HCEC 1CT (cell line): ENCODE measurements around the gene VWA3A.
A peak's percentile ranks its signal among the peaks of the same experiment; 100 is the strongest.
"Not testable (repeated sequence)": the region's sequence is repeated elsewhere in the genome, so short reads cannot be mapped to it uniquely, and the experiment has no call there.

Source experiments
- DNase-seq: peaks from one replicate; pipeline ENCODE4 v3.0.0-alpha.2; 2017

VWA3A gene

GRCh38 chr16:22141767-22142166, 49.4 kb downstream of the VWA3A start:
- peak; percentile 40 for DNase-seq

DNA sequence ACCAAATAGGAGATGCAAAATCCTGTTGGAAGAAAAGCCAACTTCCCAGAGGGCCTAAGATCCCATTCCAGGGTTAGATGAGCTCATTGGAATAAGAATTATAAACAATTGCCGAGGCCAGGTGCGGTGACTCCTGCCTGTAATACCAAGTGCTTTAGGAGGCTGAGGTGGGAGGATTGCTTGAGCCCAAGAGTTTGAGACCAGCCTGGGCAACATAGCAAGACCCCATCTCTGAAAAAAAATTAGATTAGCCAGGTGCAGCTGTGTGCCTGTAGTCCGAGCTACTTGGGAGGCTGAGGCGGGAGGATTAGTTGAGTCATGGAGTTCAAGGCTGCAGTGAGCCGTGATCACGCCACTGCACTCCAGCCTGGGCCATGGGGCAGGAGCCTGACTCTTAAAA, 52.2 kb downstream of the VWA3A start:
- no peak for DNase-seq

- no peak for DNase-seq
These were observed 55.5 kb downstream of the VWA3A start for GRCh38 chr16:22147853-22148252.

GRCh38 chr16:22151246-22151998, 59.1 kb downstream of the VWA3A start:
- no peak for DNase-seq

DNA sequence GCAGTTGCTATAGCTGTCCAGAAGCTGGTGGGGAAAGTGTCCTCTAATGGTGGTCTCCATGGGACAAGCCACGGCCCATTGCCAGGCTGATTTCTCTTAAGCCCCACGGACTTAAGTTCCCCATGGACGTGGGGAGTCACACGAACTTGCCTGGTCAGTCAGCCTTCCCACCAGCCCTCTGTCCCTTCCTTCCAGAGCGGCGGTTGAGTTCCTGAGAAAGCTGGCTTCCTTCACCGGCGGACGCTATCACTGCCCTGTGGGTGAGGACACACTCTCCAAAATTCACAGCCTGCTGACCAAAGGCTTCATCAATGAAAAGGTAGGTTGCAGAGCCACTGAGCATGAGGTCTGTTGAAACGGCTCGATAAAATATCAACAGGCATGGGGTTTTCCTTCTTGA, 60.0 kb downstream of the VWA3A start:
- DNase-seq = no peak

DNA sequence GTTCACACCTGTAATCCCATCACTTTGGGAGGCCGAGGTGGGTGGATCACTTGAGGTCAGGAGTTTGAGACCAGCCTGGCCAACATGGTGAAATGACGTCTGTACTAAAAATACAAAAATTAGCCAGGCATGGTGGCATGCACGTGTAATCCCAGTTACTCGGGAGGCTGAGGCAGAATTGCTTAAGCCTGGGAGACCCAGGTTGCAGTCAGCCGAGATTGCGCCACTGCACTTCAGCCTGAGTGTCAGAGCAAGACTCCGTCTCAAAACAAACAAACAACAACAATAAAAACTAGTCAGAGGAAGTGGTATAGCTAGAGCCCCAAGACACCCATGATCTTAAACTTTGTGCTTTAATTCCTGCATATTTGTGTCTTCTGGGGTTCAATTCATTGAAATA, 60.7 kb downstream of the VWA3A start:
- not testable (repeated sequence) for DNase-seq

- DNase-seq = no peak
These were observed 69.1 kb downstream of the VWA3A start for GRCh38 chr16:22161401-22161800.

- DNase-seq = no peak
These were observed 69.8 kb downstream of the VWA3A start, which contains the start of gene SDR42E2 for GRCh38 chr16:22161999-22162655. Gene SDR42E2 (plus strand): TSS chr16:22162506. CDS start chr16:22165583, 3,077 bp downstream.

GRCh38 chr16:22162656-22163009, 70.3 kb downstream of the VWA3A start:
- DNase-seq = no peak

DNA sequence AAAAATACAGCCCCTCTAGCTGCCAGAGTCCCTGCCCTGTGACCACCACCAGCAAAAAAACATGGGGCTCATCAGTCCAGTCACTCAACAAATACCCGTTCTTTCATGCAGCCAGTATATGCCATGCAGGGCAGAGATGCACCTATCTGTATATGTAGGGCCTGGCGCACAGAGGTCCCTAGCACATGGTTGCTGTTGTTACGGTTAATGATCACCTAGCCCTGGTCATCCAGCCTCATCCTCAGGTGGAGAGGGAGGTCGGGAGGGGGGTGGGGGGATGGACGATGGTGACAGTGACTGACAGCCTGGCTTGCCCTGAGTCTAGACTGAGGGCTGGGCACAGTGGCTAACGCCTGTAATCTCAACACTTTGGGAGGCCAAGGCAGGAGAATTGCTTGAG, 71.5 kb downstream of the VWA3A start:
- no peak for DNase-seq

DNA sequence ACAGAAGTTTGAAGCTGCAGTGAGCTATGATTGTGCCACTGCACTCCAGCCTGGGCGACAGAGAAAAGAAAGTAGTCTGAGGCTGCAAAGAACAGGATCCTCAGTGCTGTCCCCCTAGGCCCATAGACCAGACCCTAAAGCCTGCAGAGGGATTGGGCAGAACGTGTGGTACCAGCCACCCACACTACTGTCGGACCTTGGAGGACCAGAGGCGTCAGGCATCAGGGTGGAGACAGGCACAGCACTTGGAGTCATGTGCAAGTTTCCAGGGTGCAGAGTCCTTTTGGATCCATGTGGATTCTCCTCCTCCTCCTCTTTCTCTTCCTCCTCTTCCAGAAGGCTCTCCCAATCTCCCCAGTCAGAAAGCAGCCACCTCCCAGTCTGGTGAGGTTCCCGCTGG, 72.1 kb downstream of the VWA3A start:
- no peak for DNase-seq

GRCh38 chr16:22165508-22166285, 73.4 kb downstream of the VWA3A start:
- DNase-seq = no peak

- DNase-seq = no peak
These were observed 79.6 kb downstream of the VWA3A start for GRCh38 chr16:22171953-22172352.

GRCh38 chr16:22172642-22173041, 80.3 kb downstream of the VWA3A start:
- not testable (repeated sequence) for DNase-seq

GRCh38 chr16:22174642-22175041, 82.3 kb downstream of the VWA3A start:
- DNase-seq = no peak

- no peak for DNase-seq
These were observed 85.9 kb downstream of the VWA3A start for GRCh38 chr16:22177968-22178930.

GRCh38 chr16:22181426-22181825, 89.1 kb downstream of the VWA3A start:
- no peak for DNase-seq

GRCh38 chr16:22181843-22182242, 89.5 kb downstream of the VWA3A start:
- DNase-seq = no peak

DNA sequence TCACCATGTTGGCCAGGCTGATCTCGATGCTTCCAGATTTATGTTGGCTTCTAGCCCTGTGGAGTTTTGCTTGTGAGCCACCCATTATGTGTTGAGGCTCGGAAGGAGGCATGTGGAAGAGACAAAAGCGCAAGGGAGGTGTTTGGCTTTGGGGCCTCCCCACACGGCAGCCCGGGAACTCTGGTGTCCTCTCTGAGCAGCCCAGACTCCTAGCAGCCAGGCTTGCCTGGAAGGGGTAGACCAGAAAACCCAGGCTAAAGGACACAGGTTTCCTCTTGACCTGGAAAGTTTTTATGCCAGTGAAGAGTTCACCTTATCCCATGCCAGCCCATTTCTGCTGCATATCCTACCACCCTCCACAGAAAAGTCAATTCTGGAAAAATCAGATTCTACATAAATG, 91.0 kb downstream of the VWA3A start:
- no peak for DNase-seq

DNA sequence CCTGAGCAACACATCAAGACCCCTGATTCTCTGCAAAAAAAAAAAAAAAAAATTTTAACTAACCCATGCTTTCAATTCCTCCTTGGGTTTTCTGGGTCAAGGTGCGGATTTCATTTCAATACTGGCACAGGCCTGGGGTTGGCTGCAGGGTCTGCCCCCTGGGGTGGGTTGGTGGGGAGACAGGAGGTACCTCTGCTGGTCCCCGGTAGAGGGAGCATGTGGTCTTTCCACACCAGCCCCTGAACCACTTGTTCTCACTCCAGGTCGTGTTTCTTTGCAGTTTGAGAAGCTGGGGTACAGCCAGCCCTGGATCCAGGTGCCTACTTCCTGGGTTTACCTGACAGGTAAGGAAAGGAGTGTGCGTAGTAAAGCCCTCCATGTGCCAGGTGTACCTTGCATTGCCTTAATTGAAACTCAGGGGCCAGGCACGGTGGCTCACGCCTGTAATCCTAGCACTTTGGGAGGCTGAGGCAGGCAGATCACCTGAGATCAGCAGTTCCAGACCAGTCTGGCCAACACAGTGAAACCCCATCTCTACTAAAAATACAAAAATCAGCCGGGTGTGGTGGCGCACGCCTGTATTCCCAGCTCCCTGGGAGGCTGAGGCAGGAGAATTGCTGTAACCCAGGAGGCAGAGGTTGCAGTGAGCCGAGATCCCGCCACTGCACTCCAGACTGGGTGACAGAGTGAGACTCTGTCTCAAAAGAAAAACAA, 91.7 kb downstream of the VWA3A start:
- no peak for DNase-seq

DNA sequence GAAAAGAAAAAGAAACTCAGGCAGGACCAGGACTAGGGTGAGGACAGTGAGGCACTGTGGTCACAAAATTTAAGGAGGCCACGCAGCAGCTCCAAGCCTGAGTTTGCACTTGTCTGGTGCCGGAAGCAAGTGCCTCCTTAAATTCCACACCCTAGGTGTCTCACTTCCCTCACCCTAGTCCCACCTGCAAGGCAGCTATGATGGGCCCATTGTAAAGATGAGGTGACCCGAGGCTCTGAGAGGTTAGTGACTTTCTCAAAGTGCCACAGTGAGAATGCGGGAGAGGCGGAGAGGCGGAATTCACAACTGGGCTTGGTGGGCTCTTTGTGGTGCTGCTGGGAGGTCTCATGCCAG, 92.3 kb downstream of the VWA3A start:
- no peak for DNase-seq

GRCh38 chr16:22186517-22186916, 94.2 kb downstream of the VWA3A start:
- DNase-seq = no peak
